Effector memory CD4-positive, alpha-beta T cell (primary cell): Measurements from ENCODE around the gene SCAPER.
"Not testable (repeated sequence)": the region's sequence is repeated elsewhere in the genome, so short reads cannot be mapped to it uniquely, and the experiment has no call there.

Experiments used
- DNase-seq, 3 donors: peaks; one replicate each; pipeline ENCODE4 v3.0.0-alpha.2; 2020
- H3K27ac ChIP-seq: 2 replicates; pipeline ENCODE4 v1.7.0; 2013; ENCODE audit warnings: mild to moderate bottlenecking, low read length, moderate library complexity; ENCODE audit not compliant: insufficient read depth, poor library complexity, severe bottlenecking
- H3K27me3 ChIP-seq: replicated peaks from 2 replicates; pipeline ENCODE4 v1.7.0; 2013; ENCODE audit warnings: mild to moderate bottlenecking, low read length; ENCODE audit not compliant: insufficient read depth, control insufficient read depth, poor library complexity, severe bottlenecking
- H3K36me3 ChIP-seq: 2 replicates; pipeline ENCODE4 v1.7.0; 2013; ENCODE audit warnings: mild to moderate bottlenecking, low read length, moderate library complexity; ENCODE audit not compliant: control insufficient read depth, insufficient read depth
- H3K4me1 ChIP-seq: 2 replicates; pipeline ENCODE4 v1.7.0; 2013; ENCODE audit warnings: low read length, mild to moderate bottlenecking; ENCODE audit not compliant: control insufficient read depth, insufficient read depth, poor library complexity, severe bottlenecking
- H3K4me3 ChIP-seq: 2 replicates; pipeline ENCODE4 v1.7.0; 2013; ENCODE audit warnings: low read length, low read depth, mild to moderate bottlenecking; ENCODE audit not compliant: insufficient read depth, poor library complexity, severe bottlenecking
- H3K9me3 ChIP-seq: 2 replicates; pipeline ENCODE4 v1.7.0; 2013; ENCODE audit warnings: mild to moderate bottlenecking, low read length, moderate library complexity; ENCODE audit not compliant: control insufficient read depth

SCAPER gene

GRCh38 chr15:76502185-76502584, 403.0 kb downstream of the SCAPER start:
- not testable (repeated sequence) for H3K9me3 ChIP-seq, H3K27me3 ChIP-seq, DNase-seq, H3K4me3 ChIP-seq, H3K27ac ChIP-seq, H3K36me3 ChIP-seq, H3K4me1 ChIP-seq

- no peak for DNase-seq
- no peaks in the 10 kb centered on the region for H3K9me3 ChIP-seq
- peaks cover 4% of the 10 kb centered on the region for H3K36me3 ChIP-seq
- H3K4me3 ChIP-seq, result no peak overlapping the region
- H3K27me3 ChIP-seq, result no peaks in the 10 kb centered on the region
- H3K27ac ChIP-seq, result no peak overlapping the region
- no peaks in the 10 kb centered on the region for H3K4me1 ChIP-seq
Observed at GRCh38 chr15:76501726-76502125, 403.4 kb downstream of the SCAPER start.

- no peaks in the 10 kb centered on the region for H3K27me3 ChIP-seq
- no peak for DNase-seq
- no peaks in the 10 kb centered on the region for H3K4me1 ChIP-seq
- H3K9me3 ChIP-seq, result no peaks in the 10 kb centered on the region
- no peak overlapping the region for H3K27ac ChIP-seq
- no peak overlapping the region for H3K4me3 ChIP-seq
- peaks cover 4% of the 10 kb centered on the region for H3K36me3 ChIP-seq
Observed at GRCh38 chr15:76501011-76501410, 404.1 kb downstream of the SCAPER start.

- no peak for DNase-seq
- Histone ChIP-seq H3K4me1 (no peaks in the 10 kb centered on the region), H3K9me3 (no peaks in the 10 kb centered on the region), H3K36me3 (no peaks in the 10 kb centered on the region), H3K4me3 (no peak overlapping the region), H3K27me3 (no peaks in the 10 kb centered on the region), H3K27ac (no peak overlapping the region)
Observed at GRCh38 chr15:76495487-76495886, 409.7 kb downstream of the SCAPER start.

- no peaks in the 10 kb centered on the region for H3K9me3 ChIP-seq
- H3K4me1 ChIP-seq, result no peaks in the 10 kb centered on the region
- no peaks in the 10 kb centered on the region for H3K27me3 ChIP-seq
- no peaks in the 10 kb centered on the region for H3K36me3 ChIP-seq
- H3K4me3 ChIP-seq, result no peak overlapping the region
- no peak overlapping the region for H3K27ac ChIP-seq
- DNase-seq, result no peak
Observed at GRCh38 chr15:76492538-76492937, 412.6 kb downstream of the SCAPER start.

GRCh38 chr15:76483752-76484151, 421.4 kb downstream of the SCAPER start:
- no peak overlapping the region for H3K27ac ChIP-seq
- H3K36me3 ChIP-seq, result no peaks in the 10 kb centered on the region
- no peaks in the 10 kb centered on the region for H3K9me3 ChIP-seq
- H3K4me1 ChIP-seq, result no peaks in the 10 kb centered on the region
- no peak overlapping the region for H3K4me3 ChIP-seq
- no peaks in the 10 kb centered on the region for H3K27me3 ChIP-seq
- no peak for DNase-seq

GRCh38 chr15:76483018-76483417, 422.1 kb downstream of the SCAPER start:
- H3K9me3 ChIP-seq, result no peaks in the 10 kb centered on the region
- no peaks in the 10 kb centered on the region for H3K36me3 ChIP-seq
- H3K4me1 ChIP-seq, result no peaks in the 10 kb centered on the region
- no peak overlapping the region for H3K4me3 ChIP-seq
- H3K27me3 ChIP-seq, result no peaks in the 10 kb centered on the region
- no peak overlapping the region for H3K27ac ChIP-seq
- no peak for DNase-seq

- no peak for DNase-seq
- H3K27ac ChIP-seq, result no peak overlapping the region
- H3K9me3 ChIP-seq, result no peaks in the 10 kb centered on the region
- H3K27me3 ChIP-seq, result no peaks in the 10 kb centered on the region
- no peaks in the 10 kb centered on the region for H3K4me1 ChIP-seq
- no peak overlapping the region for H3K4me3 ChIP-seq
- no peaks in the 10 kb centered on the region for H3K36me3 ChIP-seq
Observed at GRCh38 chr15:76480267-76480666, 424.9 kb downstream of the SCAPER start.

GRCh38 chr15:76470691-76471090, 434.4 kb downstream of the SCAPER start:
- Histone ChIP-seq H3K36me3 (peaks cover 8% of the 10 kb centered on the region), H3K4me3 (no peak overlapping the region), H3K9me3 (no peaks in the 10 kb centered on the region), H3K27me3 (no peaks in the 10 kb centered on the region), H3K4me1 (no peaks in the 10 kb centered on the region), H3K27ac (no peak overlapping the region)
- DNase-seq, result no peak

GRCh38 chr15:76468722-76469121, 436.4 kb downstream of the SCAPER start:
- Histone ChIP-seq H3K9me3 (no peaks in the 10 kb centered on the region), H3K4me3 (no peak overlapping the region), H3K27ac (no peak overlapping the region), H3K27me3 (no peaks in the 10 kb centered on the region), H3K4me1 (no peaks in the 10 kb centered on the region), H3K36me3 (peaks cover 8% of the 10 kb centered on the region)
- no peak for DNase-seq

- Histone ChIP-seq H3K9me3 (no peaks in the 10 kb centered on the region), H3K4me1 (no peaks in the 10 kb centered on the region), H3K4me3 (no peak overlapping the region), H3K36me3 (peaks cover 8% of the 10 kb centered on the region), H3K27me3 (no peaks in the 10 kb centered on the region), H3K27ac (no peak overlapping the region)
- DNase-seq, result no peak
Observed at GRCh38 chr15:76467136-76467535, 438.0 kb downstream of the SCAPER start.
